Measurements from ENCODE around the gene FERMT3. TPM values are rescaled to one million over a fixed set of nuclear protein-coding genes. Genes with fewer than 3 reads are reported as not detected.

The FERMT3 gene
- total and polyA plus RNA-seq, 2 of the 13 experiments (the other 11 are each of a cell fraction or from before 2014, with no cell fraction given) = 0.29 TPM; not detected in 1

DNA sequence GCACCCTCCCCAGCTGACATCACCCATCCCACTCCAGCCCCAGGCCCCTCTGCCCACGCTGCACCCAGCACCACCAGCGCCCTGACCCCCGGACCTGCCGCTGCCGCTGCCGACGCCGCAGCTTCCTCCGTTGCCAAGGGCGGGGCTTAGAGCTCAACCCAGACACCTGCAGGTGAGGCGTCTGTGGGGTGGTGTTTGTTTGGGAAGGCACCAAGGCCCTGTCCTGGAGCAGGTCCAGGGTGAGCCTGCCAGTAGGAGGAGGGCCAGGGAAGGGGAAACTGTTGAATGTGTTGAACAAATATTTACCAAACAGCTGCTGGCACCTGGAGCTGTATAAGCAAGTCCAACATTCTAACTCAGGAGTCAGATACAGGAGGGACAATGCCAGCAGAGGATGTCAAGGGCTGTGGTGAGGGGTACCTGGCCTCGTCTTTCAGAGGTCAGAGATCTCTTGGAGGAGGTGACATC is 31.0 kb downstream of the FERMT3 start (continued):
- TF ChIP-seq KMT2A (CRISPR knock-in tag; IDR thresholded peaks at IDR 0.05) (no peak), BHLHE40 (IDR thresholded peaks at IDR 0.05; ENCODE audit: low read length) (no peak), REPIN1 (CRISPR knock-in tag; IDR thresholded peaks at IDR 0.05; ENCODE audit: borderline replicate concordance, low read depth) (0 out of 2 replicates have a peak, but pooled peaks have one; percentile 24), ZC3H13 (CRISPR knock-in tag; IDR thresholded peaks at IDR 0.05) (peak; percentile 79), MLLT10 (CRISPR knock-in tag; IDR thresholded peaks at IDR 0.05) (no peak), PREB (CRISPR knock-in tag; IDR thresholded peaks at IDR 0.05) (no peak), ZBTB7A (CRISPR knock-in tag; IDR thresholded peaks at IDR 0.05) (peak; percentile 38; the same call in 1 of the 2 replicates), ARID3A (IDR thresholded peaks at IDR 0.05; ENCODE audit: low read depth, low read length) (no peak), CHD2 (IDR thresholded peaks at IDR 0.05; ENCODE audit: low read depth, low read length) (no peak), POLR2AphosphoS2 (IDR thresholded peaks at IDR 0.05; ENCODE audit: low read depth, low read length) (no peak), AHDC1 (CRISPR knock-in tag; IDR thresholded peaks at IDR 0.05; ENCODE audit: borderline replicate concordance) (no peak)
- TF ChIP-seq, protein P1, sequence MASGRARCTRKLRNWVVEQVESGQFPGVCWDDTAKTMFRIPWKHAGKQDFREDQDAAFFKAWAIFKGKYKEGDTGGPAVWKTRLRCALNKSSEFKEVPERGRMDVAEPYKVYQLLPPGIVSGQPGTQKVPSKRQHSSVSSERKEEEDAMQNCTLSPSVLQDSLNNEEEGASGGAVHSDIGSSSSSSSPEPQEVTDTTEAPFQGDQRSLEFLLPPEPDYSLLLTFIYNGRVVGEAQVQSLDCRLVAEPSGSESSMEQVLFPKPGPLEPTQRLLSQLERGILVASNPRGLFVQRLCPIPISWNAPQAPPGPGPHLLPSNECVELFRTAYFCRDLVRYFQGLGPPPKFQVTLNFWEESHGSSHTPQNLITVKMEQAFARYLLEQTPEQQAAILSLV (CRISPR knock-in tag; IDR thresholded peaks at IDR 0.05; ENCODE audit: borderline replicate concordance) = no peak
- TF ChIP-seq, protein P2, sequence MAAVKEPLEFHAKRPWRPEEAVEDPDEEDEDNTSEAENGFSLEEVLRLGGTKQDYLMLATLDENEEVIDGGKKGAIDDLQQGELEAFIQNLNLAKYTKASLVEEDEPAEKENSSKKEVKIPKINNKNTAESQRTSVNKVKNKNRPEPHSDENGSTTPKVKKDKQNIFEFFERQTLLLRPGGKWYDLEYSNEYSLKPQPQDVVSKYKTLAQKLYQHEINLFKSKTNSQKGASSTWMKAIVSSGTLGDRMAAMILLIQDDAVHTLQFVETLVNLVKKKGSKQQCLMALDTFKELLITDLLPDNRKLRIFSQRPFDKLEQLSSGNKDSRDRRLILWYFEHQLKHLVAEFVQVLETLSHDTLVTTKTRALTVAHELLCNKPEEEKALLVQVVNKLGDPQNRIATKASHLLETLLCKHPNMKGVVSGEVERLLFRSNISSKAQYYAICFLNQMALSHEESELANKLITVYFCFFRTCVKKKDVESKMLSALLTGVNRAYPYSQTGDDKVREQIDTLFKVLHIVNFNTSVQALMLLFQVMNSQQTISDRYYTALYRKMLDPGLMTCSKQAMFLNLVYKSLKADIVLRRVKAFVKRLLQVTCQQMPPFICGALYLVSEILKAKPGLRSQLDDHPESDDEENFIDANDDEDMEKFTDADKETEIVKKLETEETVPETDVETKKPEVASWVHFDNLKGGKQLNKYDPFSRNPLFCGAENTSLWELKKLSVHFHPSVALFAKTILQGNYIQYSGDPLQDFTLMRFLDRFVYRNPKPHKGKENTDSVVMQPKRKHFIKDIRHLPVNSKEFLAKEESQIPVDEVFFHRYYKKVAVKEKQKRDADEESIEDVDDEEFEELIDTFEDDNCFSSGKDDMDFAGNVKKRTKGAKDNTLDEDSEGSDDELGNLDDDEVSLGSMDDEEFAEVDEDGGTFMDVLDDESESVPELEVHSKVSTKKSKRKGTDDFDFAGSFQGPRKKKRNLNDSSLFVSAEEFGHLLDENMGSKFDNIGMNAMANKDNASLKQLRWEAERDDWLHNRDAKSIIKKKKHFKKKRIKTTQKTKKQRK (IDR thresholded peaks at IDR 0.05; ENCODE audit: low read length) = no peak
- TF ChIP-seq, protein P3, sequence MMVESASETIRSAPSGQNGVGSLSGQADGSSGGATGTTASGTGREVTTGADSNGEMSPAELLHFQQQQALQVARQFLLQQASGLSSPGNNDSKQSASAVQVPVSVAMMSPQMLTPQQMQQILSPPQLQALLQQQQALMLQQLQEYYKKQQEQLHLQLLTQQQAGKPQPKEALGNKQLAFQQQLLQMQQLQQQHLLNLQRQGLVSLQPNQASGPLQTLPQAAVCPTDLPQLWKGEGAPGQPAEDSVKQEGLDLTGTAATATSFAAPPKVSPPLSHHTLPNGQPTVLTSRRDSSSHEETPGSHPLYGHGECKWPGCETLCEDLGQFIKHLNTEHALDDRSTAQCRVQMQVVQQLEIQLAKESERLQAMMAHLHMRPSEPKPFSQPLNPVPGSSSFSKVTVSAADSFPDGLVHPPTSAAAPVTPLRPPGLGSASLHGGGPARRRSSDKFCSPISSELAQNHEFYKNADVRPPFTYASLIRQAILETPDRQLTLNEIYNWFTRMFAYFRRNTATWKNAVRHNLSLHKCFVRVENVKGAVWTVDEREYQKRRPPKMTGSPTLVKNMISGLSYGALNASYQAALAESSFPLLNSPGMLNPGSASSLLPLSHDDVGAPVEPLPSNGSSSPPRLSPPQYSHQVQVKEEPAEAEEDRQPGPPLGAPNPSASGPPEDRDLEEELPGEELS (CRISPR knock-in tag; IDR thresholded peaks at IDR 0.05) = peak; percentile 92
